DND-41 (cell line): ENCODE results near the gene PXK.

Source experiments
- ATAC-seq: fragments of 200-7000 bp; cut with Tn5 transposase; 3 replicates; pipeline ENCODE4 v1.9.1; 2021; ENCODE audit warnings: low read depth; ENCODE audit not compliant: insufficient read depth
- DNase-seq: peaks from one replicate; pipeline ENCODE4 v3.0.0-alpha.2; 2020
- H2AFZ ChIP-seq: 2 replicates; pipeline ENCODE4 v1.6.0; 2012; ENCODE audit warnings: low read depth, low read length
- H3K27ac ChIP-seq: 2 replicates; pipeline ENCODE4 v1.5.1; 2012; ENCODE audit warnings: low read length, inconsistent platforms
- H3K27me3 ChIP-seq: fragments of 200-600 bp; sonication (generic); 2 replicates; pipeline ENCODE4 v1.6.0; 2012; ENCODE audit warnings: low read length, mild to moderate bottlenecking, inconsistent platforms; ENCODE audit not compliant: insufficient read depth, poor library complexity
- H3K36me3 ChIP-seq: 2 replicates; pipeline ENCODE4 v1.5.1; 2012; ENCODE audit warnings: low read length, inconsistent platforms; ENCODE audit not compliant: insufficient read depth
- H3K4me1 ChIP-seq: 2 replicates; pipeline ENCODE4 v1.5.1; 2012; ENCODE audit warnings: mild to moderate bottlenecking, low read length; ENCODE audit not compliant: insufficient read depth
- H3K4me2 ChIP-seq: 2 replicates; pipeline ENCODE4 v1.6.0; 2012; ENCODE audit warnings: mild to moderate bottlenecking, moderate library complexity, low read length, inconsistent platforms; ENCODE audit not compliant: insufficient read depth
- H3K4me3 ChIP-seq, 2 experiments: fragments of 200-600 bp in 1 of 2; shearing (Covaris generic) in 1 of 2; 2 replicates each; pipeline ENCODE4 v1.5.1; 2012 to 2016; ENCODE audit warnings: inconsistent platforms in 2 of 2, low read length in 2 of 2, mild to moderate bottlenecking in 2 of 2, low read depth in 1 of 2, moderate library complexity in 1 of 2
- H3K79me2 ChIP-seq: 2 replicates; pipeline ENCODE4 v1.6.0; 2012; ENCODE audit warnings: low read length, inconsistent platforms; ENCODE audit not compliant: insufficient read depth
- H3K9ac ChIP-seq: 2 replicates; pipeline ENCODE4 v1.6.0; 2012; ENCODE audit warnings: low read depth, mild to moderate bottlenecking, inconsistent platforms, low read length, moderate library complexity
- H3K9me3 ChIP-seq: 2 replicates; pipeline ENCODE4 v1.5.1; 2012; ENCODE audit warnings: low read length, moderate library complexity, mild to moderate bottlenecking, inconsistent platforms; ENCODE audit not compliant: insufficient read depth, severe bottlenecking
- H4K20me1 ChIP-seq: 2 replicates; pipeline ENCODE4 v1.6.0; 2012; ENCODE audit warnings: low read length; ENCODE audit not compliant: insufficient read depth
- EZH2 ChIP-seq: IDR thresholded peaks from 3 replicates; pipeline ENCODE4 v1.6.1; 2012; ENCODE audit warnings: borderline replicate concordance, low read depth, mild to moderate bottlenecking, moderate library complexity, low read length, inconsistent platforms; ENCODE audit not compliant: severe bottlenecking
- TF ChIP-seq, protein P1 (sequence below): IDR thresholded peaks from 2 replicates; pipeline ENCODE4 v1.5.1; 2012; ENCODE audit warnings: borderline replicate concordance, low read length, moderate library complexity, mild to moderate bottlenecking; ENCODE audit not compliant: poor library complexity, severe bottlenecking; ENCODE audit errors: extremely low read depth

PXK gene

DNA sequence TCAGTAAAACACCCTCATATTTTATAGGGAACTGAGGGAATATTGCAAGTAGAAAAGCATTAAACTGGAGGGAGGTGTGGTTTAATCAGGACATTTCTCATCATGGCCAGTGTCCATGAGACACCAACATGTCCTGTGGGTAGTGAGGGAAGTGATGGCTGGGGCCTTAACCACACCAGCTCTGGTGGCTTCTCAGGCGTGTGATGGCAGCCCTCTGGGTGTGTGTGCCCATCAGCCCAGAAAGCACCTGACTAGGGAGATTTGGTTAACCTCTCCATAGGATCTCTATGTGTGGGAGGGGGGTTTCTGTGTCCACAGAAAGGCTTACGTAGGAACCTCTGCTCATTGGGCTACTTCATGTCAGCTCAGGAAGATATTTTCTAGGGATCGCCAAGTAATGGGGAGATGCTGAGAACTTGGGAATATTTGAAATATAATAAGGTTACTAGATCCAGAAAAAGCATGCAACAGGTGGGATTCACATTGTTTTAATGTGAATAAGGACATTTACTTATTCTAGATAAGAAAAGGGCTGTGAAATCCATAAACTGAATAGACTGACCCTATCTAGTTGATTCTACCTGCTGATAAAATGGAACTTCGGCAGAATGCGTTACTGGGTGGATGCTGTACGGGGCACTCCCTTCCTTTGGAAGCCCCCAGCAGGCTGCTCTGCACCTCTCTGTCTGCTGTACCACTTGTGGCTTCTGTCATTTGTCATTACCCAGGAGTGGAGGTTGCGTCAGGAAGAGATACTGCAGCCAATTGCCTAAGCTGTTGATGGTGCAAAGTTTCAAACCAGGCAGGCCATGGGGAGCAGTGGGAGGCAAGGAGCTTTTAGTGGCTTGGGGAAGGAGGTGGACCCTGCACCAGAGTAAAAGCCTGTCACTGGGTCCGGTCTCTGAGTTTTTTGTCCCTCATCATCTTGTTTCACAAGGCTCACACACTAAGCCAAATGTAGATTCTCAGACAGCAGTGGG lies 79.4 kb downstream of the PXK start:
- 0 out of 2 replicates have a peak, but pooled peaks cover 3% of the 10 kb centered on the region for H4K20me1 ChIP-seq
- H3K27me3 ChIP-seq: no peaks in the 10 kb centered on the region
- H3K36me3 ChIP-seq: peaks cover 91% of the 10 kb centered on the region
- ATAC-seq: no peak
- no peaks in the 10 kb centered on the region for H3K79me2 ChIP-seq
- H3K4me1 ChIP-seq: no peaks in the 10 kb centered on the region
- no peak overlapping the region for H3K27ac ChIP-seq
- no peak for TF ChIP-seq EZH2
- TF ChIP-seq, protein P1, sequence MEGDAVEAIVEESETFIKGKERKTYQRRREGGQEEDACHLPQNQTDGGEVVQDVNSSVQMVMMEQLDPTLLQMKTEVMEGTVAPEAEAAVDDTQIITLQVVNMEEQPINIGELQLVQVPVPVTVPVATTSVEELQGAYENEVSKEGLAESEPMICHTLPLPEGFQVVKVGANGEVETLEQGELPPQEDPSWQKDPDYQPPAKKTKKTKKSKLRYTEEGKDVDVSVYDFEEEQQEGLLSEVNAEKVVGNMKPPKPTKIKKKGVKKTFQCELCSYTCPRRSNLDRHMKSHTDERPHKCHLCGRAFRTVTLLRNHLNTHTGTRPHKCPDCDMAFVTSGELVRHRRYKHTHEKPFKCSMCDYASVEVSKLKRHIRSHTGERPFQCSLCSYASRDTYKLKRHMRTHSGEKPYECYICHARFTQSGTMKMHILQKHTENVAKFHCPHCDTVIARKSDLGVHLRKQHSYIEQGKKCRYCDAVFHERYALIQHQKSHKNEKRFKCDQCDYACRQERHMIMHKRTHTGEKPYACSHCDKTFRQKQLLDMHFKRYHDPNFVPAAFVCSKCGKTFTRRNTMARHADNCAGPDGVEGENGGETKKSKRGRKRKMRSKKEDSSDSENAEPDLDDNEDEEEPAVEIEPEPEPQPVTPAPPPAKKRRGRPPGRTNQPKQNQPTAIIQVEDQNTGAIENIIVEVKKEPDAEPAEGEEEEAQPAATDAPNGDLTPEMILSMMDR: no peak
- no peak overlapping the region for H3K4me2 ChIP-seq
- H3K4me3 ChIP-seq: no peak overlapping the region
- H3K9me3 ChIP-seq: no peaks in the 10 kb centered on the region
- H3K9ac ChIP-seq: no peak overlapping the region
- H2AFZ ChIP-seq: no peak overlapping the region
- no peak for DNase-seq

DNA sequence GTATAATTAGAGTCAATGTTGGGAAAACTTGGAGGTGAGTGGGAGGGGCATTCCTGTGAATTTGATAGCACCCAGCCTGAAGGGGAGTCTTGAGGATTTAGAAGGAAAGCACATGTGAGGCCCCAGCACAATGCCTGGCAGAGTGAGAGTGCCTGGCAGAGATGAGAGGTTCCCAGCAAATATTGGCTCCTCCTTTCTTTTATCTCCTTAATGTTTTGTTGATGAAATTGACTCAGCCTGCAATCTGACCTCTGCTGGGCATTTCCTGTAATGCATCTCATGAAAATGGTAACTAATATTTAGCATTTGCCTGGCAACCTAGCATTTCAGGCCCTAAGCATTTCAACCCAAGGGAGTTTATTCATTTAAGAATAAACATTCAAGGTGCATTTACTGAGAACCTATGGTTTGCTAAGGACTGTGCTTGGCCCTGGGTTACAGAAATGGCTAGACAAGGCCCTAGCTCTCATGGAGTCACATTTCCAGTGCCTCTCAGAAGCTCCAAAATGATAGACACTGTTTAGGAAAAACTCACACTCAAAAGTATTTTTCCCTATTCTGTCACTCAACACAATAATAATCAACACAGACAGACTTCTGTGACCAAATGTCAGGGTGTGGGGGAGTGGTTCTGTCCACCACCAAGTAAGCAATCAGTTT lies 82.0 kb downstream of the PXK start:
- ATAC-seq (peak; percentile 82), DNase-seq (peak; percentile 61)
- Histone ChIP-seq H3K4me3 (no peak overlapping the region), H3K9ac (no peak overlapping the region), H3K27me3 (no peaks in the 10 kb centered on the region), H2AFZ (no peak overlapping the region), H3K4me1 (no peaks in the 10 kb centered on the region), H3K36me3 (peaks cover 85% of the 10 kb centered on the region), H4K20me1 (0 out of 2 replicates have a peak, but pooled peaks cover 3% of the 10 kb centered on the region), H3K4me2 (no peak overlapping the region), H3K27ac (no peak overlapping the region), H3K79me2 (no peaks in the 10 kb centered on the region), H3K9me3 (no peaks in the 10 kb centered on the region)
- TF ChIP-seq, protein P1: peak; percentile 80
- no peak for TF ChIP-seq EZH2

DNA sequence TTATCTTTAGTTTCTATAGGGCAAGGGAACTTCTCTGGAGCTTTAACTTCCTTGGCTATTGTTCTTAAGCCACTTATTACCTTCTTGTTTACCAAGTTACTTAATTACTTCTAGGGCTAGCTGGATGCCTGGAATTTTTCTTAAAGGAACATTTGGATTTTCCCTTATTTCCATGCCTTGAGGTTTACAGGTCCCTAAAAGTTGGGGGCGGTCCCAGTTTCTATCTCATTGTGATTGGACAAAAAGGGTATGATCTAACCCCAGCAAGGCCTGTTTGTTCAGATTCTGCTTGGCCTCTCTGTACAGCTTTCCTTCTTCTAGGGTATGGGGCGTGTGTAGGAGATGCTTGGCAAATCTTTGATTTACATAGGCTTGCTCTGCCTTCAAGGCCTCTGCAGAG lies 83.5 kb downstream of the PXK start:
- H3K36me3 ChIP-seq: peaks cover 85% of the 10 kb centered on the region
- ATAC-seq: no peak

More for the DNA sequence above, 83.5 kb downstream of the PXK start:
- Histone ChIP-seq H2AFZ (no peak overlapping the region), H3K4me2 (no peak overlapping the region), H3K27me3 (no peaks in the 10 kb centered on the region), H4K20me1 (0 out of 2 replicates have a peak, but pooled peaks cover 3% of the 10 kb centered on the region), H3K9me3 (no peaks in the 10 kb centered on the region), H3K9ac (no peak overlapping the region), H3K4me1 (no peaks in the 10 kb centered on the region), H3K27ac (no peak overlapping the region), H3K4me3 (no peak overlapping the region), H3K79me2 (no peaks in the 10 kb centered on the region)
- TF ChIP-seq, protein P1: no peak
- no peak for TF ChIP-seq EZH2
- no peak for DNase-seq
